Astrocyte of the spinal cord (primary cell): Measurements from ENCODE around the gene SLC25A38.

Experiments
- DNase-seq: peaks from one replicate; pipeline ENCODE4 v3.0.0; 2011; ENCODE audit warnings: low read depth, low spot score
- H3K4me3 ChIP-seq: 2 replicates; pipeline ENCODE4 v1.5.1; 2011; ENCODE audit warnings: low read depth, mild to moderate bottlenecking, low read length, moderate library complexity
- CTCF ChIP-seq: IDR thresholded peaks from 2 replicates; pipeline ENCODE4 v1.5.1; 2012; ENCODE audit warnings: low read depth, mild to moderate bottlenecking, low read length, inconsistent platforms
- in situ Hi-C: cut with HindIII; loops from 2 replicates; pipeline ENCODE4 v1.10.0; 2017; ENCODE audit warnings: low sequenced_read_pairs

SLC25A38 gene

GRCh38 chr3:39385456-39386090, 2.4 kb downstream of the SLC25A38 start:
- no peak for TF ChIP-seq CTCF
- in situ Hi-C loops, result no loop called here
- no peak for DNase-seq
- no peak overlapping the region for H3K4me3 ChIP-seq

- DNase-seq, result no peak
- in situ Hi-C loops, result no loop called here
- no peak for TF ChIP-seq CTCF
- H3K4me3 ChIP-seq, result no peak overlapping the region
These were observed 3.1 kb downstream of the SLC25A38 start for GRCh38 chr3:39386318-39386717.

GRCh38 chr3:39387411-39387975, 4.3 kb downstream of the SLC25A38 start:
- no peak for TF ChIP-seq CTCF
- no peak overlapping the region for H3K4me3 ChIP-seq
- in situ Hi-C loops, result no loop called here
- DNase-seq, result no peak

- DNase-seq, result no peak
These were observed 5.0 kb downstream of the SLC25A38 start for GRCh38 chr3:39388153-39388552.

GRCh38 chr3:39388741-39389248, 5.6 kb downstream of the SLC25A38 start:
- H3K4me3 ChIP-seq, result no peak overlapping the region
- no peak for TF ChIP-seq CTCF
- in situ Hi-C loops, result no loop called here
- no peak for DNase-seq

More at GRCh38 chr3:39388153-39388552, 5.0 kb downstream of the SLC25A38 start:
- in situ Hi-C loops, result no loop called here
- H3K4me3 ChIP-seq, result no peak overlapping the region
- no peak for TF ChIP-seq CTCF

GRCh38 chr3:39390181-39390580, 7.0 kb downstream of the SLC25A38 start:
- no peak for TF ChIP-seq CTCF
- in situ Hi-C loops, result no loop called here
- no peak overlapping the region for H3K4me3 ChIP-seq
- DNase-seq, result no peak
